ENCODE results near the gene VPS8. TPM values are rescaled to one million over a fixed set of nuclear protein-coding genes. Genes with fewer than 3 reads are reported as not detected.

The VPS8 gene
- total RNA-seq, 2 donors from 2014 or later = 39.2 to 52.7 TPM

- DNase-seq (no peak), ATAC-seq (no peak)
- intact Hi-C loops (cut with DNase I) = no loop called here
- no peaks in the 10 kb centered on the region for H3K4me1 ChIP-seq
- no peaks in the 10 kb centered on the region for H3K36me3 ChIP-seq (replicated peaks in 1 of 2; ENCODE audit: insufficient read depth in 1 of 2, low read depth in 2 of 2)
- H3K4me3 ChIP-seq = no peak overlapping the region
- 69 to 72% methylated on average over 13 to 28 of the region's 28 CpGs for WGBS, 2 donors
- H3K27ac ChIP-seq = no peak overlapping the region
- TF ChIP-seq POLR2A (IDR thresholded peaks at IDR 0.05) = no peak
- TF ChIP-seq CTCF (IDR thresholded peaks at IDR 0.05) = no peak
- no peaks in the 10 kb centered on the region for H3K9me3 ChIP-seq
- no peaks in the 10 kb centered on the region for H3K27me3 ChIP-seq
Measured at GRCh38 chr3:185069037-185070030, 257.4 kb downstream of the VPS8 start.

DNA sequence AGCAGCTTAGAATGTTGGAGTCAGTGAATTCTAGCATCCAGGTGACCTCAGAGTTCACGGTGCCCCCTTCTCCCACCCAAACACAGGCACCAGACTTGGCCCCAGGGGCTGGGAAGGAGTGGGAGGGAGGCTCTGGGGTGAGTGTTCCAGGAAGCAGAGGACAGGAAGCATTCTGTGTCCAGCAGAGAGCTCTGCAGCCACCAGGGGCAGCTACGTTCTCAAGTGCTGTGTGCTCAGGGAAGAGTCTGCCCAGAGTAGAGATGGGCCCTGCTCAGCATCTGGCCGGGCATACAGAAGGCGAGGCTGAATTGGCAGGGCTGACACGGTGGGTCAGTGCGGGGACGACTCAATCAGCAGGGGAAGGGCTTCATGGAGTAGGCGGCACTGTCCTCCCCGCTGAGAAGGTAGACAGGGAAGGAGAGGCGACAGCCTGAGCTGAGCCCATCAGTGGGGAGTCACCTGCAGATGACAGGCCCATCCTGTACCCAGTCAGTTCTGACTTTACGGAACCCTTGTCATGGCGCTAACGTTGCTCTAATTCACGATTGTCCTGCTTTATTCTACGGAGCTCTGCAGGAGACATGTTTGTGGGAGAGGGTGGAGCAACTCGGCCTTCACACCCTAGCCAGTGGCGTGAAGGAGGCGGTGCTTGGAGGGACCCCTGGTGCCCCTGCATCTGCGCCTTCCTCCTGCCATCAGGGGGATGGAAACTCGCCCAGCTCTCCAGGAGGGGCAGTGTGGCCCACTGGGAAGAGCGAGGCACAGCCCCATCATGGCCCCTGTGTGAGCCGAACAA lies 258.7 kb downstream of the VPS8 start:
- Histone ChIP-seq H3K27ac (no peak overlapping the region), H3K27me3 (no peaks in the 10 kb centered on the region), H3K4me1 (no peaks in the 10 kb centered on the region), H3K36me3 (replicated peaks in 1 of 2; ENCODE audit: insufficient read depth in 1 of 2, low read depth in 2 of 2) (no peaks in the 10 kb centered on the region), H3K4me3 (no peak overlapping the region), H3K9me3 (no peaks in the 10 kb centered on the region)
- 58 to 64% methylated on average over 22 of the region's 22 CpGs for WGBS, 2 donors
- intact Hi-C loops (cut with DNase I) = no loop called here
- ATAC-seq (no peak), DNase-seq (peak in 1 of 4 donors; percentile 3)
- TF ChIP-seq POLR2A (IDR thresholded peaks at IDR 0.05) (no peak), CTCF (IDR thresholded peaks at IDR 0.05) (no peak)

DNA sequence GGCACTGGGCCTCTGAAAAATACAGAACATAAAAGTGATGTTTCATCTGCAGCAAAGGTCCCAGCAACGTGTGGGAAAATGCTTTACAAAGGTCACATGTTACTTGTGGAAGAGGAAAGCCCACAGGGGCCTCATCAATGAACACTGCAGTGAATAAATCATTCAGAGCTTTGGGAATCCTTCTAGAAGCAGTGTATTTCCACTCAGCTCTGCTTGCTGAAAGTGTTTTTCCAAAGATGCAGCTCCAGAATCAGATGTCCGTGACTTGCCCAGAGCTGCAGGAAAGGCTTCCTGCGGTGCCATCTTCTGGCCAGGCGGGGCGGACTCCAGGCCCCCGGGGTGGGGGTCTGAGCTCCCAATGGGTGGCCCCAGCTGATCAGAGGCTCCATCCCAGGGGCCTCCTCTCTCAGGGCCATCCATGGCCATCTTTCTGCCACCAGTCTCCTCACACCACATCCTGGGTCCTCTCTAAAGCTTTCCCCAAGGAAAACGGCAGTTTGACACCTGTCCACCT lies 259.4 kb downstream of the VPS8 start:
- ATAC-seq = no peak
- Histone ChIP-seq H3K9me3 (no peaks in the 10 kb centered on the region), H3K27me3 (no peaks in the 10 kb centered on the region), H3K4me1 (no peaks in the 10 kb centered on the region), H3K4me3 (no peak overlapping the region), H3K36me3 (replicated peaks in 1 of 2; ENCODE audit: insufficient read depth in 1 of 2, low read depth in 2 of 2) (no peaks in the 10 kb centered on the region), H3K27ac (no peak overlapping the region)
- no peak for TF ChIP-seq CTCF (IDR thresholded peaks at IDR 0.05)
- no peak for TF ChIP-seq POLR2A (IDR thresholded peaks at IDR 0.05)
- DNase-seq = no peak
- WGBS, 2 donors = 56 to 68% methylated on average over 6 to 7 of the region's 7 CpGs
- intact Hi-C loops (cut with DNase I) = no loop called here

DNA sequence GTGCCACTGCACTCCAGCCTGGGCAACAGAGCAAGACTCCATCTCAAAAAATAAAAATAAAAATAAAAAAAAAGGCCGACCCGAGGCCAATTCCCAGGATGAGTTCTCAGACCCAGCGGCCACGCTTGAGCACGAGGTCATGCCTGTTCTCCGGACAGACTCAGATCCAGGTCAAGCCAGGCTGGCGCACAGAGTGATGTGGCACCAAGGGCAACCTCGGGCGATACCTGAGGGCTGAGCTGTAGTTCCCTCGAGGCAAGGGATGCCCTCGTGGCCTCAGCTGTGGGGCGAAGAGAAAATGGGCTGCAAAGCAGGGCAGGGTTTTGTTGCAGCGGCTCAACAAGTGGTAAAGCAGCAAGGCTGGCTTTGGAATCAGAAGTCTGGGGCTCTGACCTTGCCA lies 263.6 kb downstream of the VPS8 start:
- Histone ChIP-seq H3K27ac (no peak overlapping the region), H3K4me1 (no peaks in the 10 kb centered on the region), H3K36me3 (replicated peaks in 1 of 2; ENCODE audit: insufficient read depth in 1 of 2, low read depth in 2 of 2) (no peaks in the 10 kb centered on the region), H3K4me3 (no peak overlapping the region), H3K27me3 (no peaks in the 10 kb centered on the region), H3K9me3 (no peaks in the 10 kb centered on the region)
- no peak for ATAC-seq
- intact Hi-C loops (cut with DNase I) = no loop called here
- DNase-seq = no peak
- WGBS, 2 donors = 82 to 84% methylated on average over 13 of the region's 13 CpGs
- no peak for TF ChIP-seq CTCF (IDR thresholded peaks at IDR 0.05)
- TF ChIP-seq POLR2A (IDR thresholded peaks at IDR 0.05) = no peak

All from body of pancreas (tissue), 4 donors.